GM18517 (cell line): ENCODE results near the gene GOLGA8H.
"Not testable (repeated sequence)": the region's sequence is repeated elsewhere in the genome, so short reads cannot be mapped to it uniquely, and the experiment has no call there.

Source experiments
- ATAC-seq: cut with Tn5 transposase; IDR thresholded peaks from one replicate; pipeline ENCODE4 v1.9.1; 2021; ENCODE audit warnings: mild to moderate bottlenecking, moderate library complexity; ENCODE audit not compliant: unreplicated experiment

Gene GOLGA8H

GRCh38 chr15:30603796-30604195, at the start of gene GOLGA8H:
Gene GOLGA8H (plus strand): TSS chr15:30604028. CDS start chr15:30604126, 98 bp downstream.
- not testable (repeated sequence) for ATAC-seq

- not testable (repeated sequence) for ATAC-seq
Measured at GRCh38 chr15:30566949-30567348, 36.9 kb upstream of the GOLGA8H start.

GRCh38 chr15:30573012-30573491, 30.8 kb upstream of the GOLGA8H start:
- not testable (repeated sequence) for ATAC-seq

- not testable (repeated sequence) for ATAC-seq
Measured at GRCh38 chr15:30579394-30579970, 24.3 kb upstream of the GOLGA8H start.

GRCh38 chr15:30580716-30581115, 23.1 kb upstream of the GOLGA8H start:
- ATAC-seq = not testable (repeated sequence)

GRCh38 chr15:30598953-30599352, 4.9 kb upstream of the GOLGA8H start:
- ATAC-seq = not testable (repeated sequence)

GRCh38 chr15:30612271-30612670, 8.4 kb downstream of the GOLGA8H start:
- ATAC-seq = not testable (repeated sequence)

GRCh38 chr15:30621342-30621741, 17.5 kb downstream of the GOLGA8H start:
- ATAC-seq = not testable (repeated sequence)

GRCh38 chr15:30625436-30626193, 21.8 kb downstream of the GOLGA8H start, which contains the start of gene ARHGAP11B:
Gene ARHGAP11B (plus strand): TSS chr15:30626128.
- ATAC-seq = peak; percentile 85

- peak; percentile 37 for ATAC-seq
Measured at GRCh38 chr15:30626194-30626565, 22.4 kb downstream of the GOLGA8H start.

- ATAC-seq = not testable (repeated sequence)
Measured at GRCh38 chr15:30626632-30627031, 22.8 kb downstream of the GOLGA8H start.

- ATAC-seq = peak; percentile 66
Measured at GRCh38 chr15:30650012-30650929, 46.4 kb downstream of the GOLGA8H start.

- ATAC-seq = not testable (repeated sequence)
Measured at GRCh38 chr15:30661154-30661553, 57.3 kb downstream of the GOLGA8H start.
